GM19468 (cell line): ENCODE results near the gene SYNGR3.

ENCODE experiments used
- ATAC-seq: cut with Tn5 transposase; IDR thresholded peaks from one replicate; pipeline ENCODE4 v1.9.1; 2021; ENCODE audit warnings: mild to moderate bottlenecking, moderate library complexity, moderate number of reproducible peaks; ENCODE audit not compliant: unreplicated experiment; ENCODE audit errors: extremely low read depth

SYNGR3 gene

GRCh38 chr16:2037115-2037514 is 47.3 kb downstream of the SYNGR3 start:
- no peak for ATAC-seq

DNA sequence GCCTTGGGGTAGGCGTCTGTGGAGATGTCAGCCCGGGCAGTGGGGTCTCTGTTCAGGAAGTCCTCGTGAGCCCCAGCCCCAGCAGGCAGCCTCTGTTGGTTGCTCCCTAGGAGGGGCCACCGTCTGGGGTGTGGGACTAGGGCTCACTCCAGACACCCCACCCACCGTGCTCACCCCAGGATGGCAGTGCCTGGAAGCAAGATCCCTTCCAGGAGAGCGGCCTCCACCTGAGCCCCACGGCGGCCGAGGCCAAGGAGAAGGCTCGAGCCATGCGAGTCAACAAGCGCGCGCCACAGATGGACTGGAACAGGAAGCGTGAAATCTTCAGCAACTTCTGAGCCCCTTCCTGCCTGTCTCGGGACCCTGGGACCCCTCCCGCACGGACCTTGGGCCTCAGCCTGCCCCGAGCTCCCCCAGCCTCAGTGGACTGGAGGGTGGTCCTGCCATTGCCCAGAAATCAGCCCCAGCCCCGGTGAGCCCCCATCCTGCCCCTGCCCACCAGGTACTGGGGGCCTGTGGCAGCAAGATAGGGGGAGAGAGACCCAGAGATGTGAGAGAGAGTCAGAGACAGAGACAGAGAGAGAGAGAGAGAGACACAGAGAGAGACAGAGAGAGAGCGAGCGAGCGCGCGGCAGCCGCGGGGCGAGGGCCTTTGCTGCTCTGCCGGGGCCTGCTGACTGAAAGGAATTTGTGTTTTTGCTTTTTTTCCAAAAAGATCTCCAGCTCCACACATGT is 48.0 kb downstream of the SYNGR3 start:
- ATAC-seq: no peak

DNA sequence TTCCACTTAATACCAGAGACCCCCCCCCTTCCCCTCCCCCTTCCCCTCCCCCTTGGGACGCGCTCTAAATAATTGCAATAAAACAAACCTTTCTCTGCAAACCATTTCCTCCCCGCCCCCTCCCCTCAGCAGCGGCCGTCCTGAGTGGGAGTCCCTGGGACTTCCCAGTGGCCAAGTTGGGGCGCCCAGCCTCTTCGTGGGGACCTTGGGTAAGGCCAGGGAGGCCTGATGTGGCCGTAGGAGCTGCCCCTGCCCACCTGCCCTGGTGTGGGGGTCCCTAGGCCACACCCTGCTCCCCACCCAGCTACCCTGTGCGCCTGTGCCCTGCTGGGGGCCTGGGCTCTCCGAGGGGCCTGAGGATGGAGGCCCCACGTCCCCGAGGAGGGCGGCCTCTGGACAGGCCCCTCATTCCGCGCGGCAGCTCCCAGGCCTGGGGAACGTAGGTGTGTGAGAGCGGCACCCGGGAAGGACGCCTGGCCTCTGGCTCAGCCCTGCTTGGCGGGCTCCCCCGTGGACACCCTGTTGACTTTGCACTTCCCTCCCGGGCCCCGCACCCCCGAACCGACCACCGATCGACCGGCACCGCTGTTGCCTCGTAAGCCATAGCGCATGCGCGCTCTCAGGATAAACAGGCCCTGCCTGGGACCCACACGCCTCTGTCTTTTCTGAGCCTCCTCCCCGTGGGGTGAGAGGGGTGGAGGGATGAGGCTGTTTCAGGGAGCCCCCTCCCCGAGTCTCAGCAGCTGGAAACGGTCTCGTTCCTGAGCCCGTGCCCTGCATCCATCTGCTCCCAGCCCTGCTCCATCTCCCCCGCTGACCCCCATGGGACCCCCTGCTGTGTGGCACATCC is 48.8 kb downstream of the SYNGR3 start:
- no peak for ATAC-seq

DNA sequence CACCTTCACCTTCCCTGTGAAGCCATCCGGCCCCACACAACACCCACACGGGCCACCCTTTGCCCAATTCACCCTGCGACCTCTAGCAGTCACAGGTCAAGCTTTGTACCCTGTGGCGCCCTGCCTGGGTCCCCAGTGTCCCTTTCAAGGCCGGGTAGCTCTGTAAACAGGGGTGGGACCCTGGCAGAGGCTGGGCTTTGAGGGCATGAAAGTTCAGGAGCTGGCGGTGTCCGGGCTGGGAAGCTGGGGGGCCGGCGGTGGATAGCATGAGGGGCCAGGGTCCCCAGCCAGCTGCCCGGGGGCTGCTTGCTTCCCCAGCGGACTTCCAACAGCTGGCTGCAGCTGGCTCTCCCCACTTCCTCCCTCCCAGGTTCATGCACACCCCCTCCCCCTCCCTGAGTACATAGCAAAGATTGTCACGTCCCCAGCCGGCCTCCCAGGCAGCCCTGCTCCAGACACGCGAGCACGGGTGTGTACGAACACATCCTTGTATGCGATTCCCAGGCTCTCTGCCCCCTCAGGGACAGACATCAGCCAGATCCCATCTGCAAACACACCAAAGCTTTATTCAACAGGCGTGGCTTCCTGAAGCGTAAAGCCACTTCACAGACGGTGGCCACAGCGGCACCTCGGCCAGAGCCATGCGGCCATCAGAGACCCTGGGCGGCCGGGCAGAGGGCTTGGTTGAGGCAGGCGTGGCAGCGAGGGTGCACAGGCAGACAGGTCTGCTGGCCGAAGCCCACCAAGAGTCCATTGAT is 49.7 kb downstream of the SYNGR3 start:
- ATAC-seq: no peak

DNA sequence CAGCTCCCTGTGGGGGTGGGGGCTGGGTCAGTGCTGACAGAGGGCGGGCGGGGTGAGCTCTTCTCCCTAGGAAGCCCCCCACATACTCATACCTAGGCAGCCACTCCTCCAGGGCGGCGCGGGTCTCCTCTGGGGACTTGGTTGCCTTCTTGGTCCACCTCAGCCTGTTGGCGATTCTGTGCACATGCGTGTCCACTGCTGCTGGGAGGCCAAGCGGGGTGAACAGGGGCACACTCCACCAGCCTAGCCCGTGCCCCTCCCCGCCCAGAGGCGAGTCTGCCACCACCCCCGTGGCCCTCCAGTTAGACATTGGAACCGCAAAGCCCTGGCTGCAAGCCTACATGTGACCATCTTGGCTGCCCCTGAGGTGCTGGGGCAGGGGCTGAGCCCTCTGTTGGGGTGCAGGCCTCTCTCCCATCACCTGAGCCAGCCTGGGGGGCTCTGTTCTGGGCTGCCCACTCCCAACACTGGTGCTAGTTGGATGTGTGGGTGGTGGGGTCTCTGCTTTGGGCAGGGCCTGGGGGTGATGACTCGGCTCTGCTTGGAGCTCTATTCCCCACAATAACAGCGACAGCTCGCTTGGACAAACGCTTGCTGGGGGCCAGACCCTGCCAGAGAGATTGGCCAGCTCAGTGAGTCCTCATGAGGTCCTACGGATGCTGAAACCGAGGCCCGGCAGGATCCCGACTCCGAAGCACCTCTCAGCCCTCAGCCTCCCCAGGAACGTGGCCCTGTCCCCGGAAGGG is 50.4 kb downstream of the SYNGR3 start:
- no peak for ATAC-seq

DNA sequence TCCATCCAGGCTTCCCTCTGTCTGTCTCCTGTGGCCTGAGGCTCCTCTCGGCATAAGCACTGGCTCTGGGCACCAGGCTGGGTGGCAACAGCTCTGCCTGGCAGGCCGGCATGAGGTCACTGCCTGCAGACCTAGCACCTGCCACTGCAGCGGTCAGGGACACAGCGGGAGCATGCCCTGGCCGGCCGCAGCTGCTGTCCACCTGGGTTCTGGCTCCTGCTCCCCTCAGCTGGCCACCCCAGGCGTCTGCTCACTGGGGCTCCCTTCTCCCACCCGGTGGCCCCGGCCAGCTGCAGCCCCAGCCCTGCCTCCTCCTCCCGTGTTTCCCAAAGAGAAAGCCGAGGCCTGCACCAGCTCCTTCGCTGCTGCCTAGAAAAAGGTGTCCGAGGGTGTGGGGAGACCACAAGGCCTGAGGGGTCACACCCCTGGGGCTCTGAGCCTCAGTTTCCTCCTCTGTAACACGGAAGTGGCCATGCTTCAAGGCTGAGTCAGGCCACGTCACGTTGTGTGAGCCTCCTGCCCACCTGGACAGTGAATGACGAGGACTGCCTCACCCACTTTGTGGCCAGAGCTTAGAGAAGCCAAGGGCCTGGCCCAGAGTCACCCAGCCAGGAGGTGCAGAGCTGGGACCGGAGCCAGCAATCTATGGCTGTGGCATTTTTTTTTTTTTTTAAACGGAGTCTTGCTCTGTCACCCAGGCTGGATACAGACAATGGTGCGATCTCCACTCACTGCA is 51.2 kb downstream of the SYNGR3 start:
- ATAC-seq: no peak

DNA sequence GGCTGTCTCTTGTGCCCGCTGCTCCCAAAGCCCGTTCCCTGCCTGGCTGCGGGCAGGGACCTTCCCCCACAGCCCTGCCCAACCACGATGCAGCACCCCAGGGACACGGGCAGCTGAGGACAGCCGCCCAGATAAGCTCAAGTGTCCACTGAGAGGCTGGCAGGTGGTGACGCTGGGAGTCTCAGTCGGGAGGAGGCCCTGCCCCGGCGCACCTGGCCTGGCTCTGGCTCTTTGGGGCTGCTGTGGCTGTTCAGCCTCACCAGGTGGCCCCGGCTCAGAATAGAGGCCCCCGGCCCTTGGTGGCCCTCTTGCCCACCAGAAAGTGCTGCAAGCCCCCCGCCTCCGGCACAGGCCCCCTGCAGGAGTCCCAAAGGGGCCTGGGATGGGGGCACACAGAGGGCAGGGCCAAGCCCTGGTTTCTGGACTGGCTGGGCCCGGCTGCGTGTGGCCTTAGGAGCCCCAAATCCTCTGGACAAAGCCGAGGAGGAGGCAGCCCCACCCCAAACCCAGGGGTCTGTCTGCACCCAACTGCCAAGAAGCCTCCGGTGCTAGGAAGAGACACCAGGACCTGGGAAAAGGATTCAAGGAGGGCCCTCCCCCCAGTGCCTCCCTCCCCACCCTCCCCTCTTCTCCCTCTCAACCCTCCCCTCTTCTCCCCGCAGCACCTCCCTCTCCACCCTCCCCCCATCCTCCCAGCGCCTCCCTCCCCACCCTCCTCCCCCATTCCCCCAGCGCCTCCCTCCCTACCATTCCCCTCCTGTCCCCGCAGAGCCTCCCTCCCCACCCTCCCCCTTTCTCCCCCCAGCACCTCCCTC is 52.6 kb downstream of the SYNGR3 start:
- no peak for ATAC-seq

DNA sequence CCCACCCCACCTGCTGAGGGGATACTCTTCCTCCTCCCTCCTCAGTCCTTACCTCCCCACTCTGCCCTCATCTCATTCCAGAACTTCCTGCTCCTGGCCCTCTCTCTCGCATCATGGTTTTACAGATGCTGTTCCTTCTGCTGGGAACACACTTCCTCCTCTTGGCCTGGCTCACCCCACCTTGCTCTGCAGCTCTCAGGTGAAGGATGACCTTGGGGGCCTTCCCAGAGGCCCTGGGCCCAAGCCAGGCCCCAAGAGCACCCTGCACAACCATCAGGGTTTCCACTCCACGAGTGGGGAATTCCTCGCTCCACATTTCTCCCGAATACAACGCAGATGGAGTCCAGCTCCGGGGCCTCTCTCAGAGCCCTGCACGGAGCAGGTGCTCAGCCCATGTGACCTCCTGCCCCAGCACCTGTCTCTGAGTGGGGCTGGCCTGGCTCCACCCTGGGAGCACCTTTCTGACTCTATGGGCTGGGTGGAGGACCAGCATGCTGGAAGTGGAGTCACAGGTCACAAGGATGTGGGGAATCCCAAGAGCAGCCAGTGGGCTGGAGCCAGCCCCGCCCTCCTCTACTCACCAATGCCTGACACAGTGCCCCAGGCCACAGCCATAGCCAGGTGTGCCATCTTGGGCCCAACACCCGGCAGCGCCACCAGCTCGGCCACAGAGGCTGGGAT is 53.4 kb downstream of the SYNGR3 start:
- no peak for ATAC-seq
